NCI-H146 treated with DMSO at 0.1 percent for 48 hours (cell line): ENCODE data around the gene NEB.
A peak's percentile ranks its signal among the peaks of the same experiment; 100 is the strongest.
"Not testable (repeated sequence)": the region's sequence is repeated elsewhere in the genome, so short reads cannot be mapped to it uniquely, and the experiment has no call there.

Source experiments
- DNase-seq: peaks from one replicate; lab custom pipeline; 2025; ENCODE audit not compliant: unreplicated experiment; lab: John Stamatoyannopoulos, UW

Gene NEB

GRCh38 chr2:151761687-151762086 lies 27.4 kb upstream of the NEB start:
- DNase-seq = no peak

- DNase-seq = no peak
These were observed 26.9 kb upstream of the NEB start for GRCh38 chr2:151761193-151761592.

- DNase-seq = peak; percentile 40
These were observed 25.9 kb upstream of the NEB start for GRCh38 chr2:151760139-151760650.

- DNase-seq = no peak
These were observed 24.5 kb upstream of the NEB start for GRCh38 chr2:151758744-151759143.

GRCh38 chr2:151757861-151758260 lies 23.6 kb upstream of the NEB start:
- DNase-seq = no peak

- no peak for DNase-seq
These were observed 22.5 kb upstream of the NEB start for GRCh38 chr2:151756820-151757219.

GRCh38 chr2:151754253-151754897 lies 20.1 kb upstream of the NEB start:
- no peak for DNase-seq

GRCh38 chr2:151753540-151753939 lies 19.3 kb upstream of the NEB start:
- no peak for DNase-seq

GRCh38 chr2:151745261-151745660 lies 11.0 kb upstream of the NEB start:
- DNase-seq = not testable (repeated sequence)

- DNase-seq = no peak
These were observed 3.9 kb downstream of the NEB start for GRCh38 chr2:151730262-151730975.

- no peak for DNase-seq
These were observed 4.4 kb downstream of the NEB start for GRCh38 chr2:151729837-151730236.

- no peak for DNase-seq
These were observed 4.9 kb downstream of the NEB start for GRCh38 chr2:151729415-151729811.

- DNase-seq = no peak
These were observed 5.4 kb downstream of the NEB start for GRCh38 chr2:151728804-151729414.

- DNase-seq = no peak
These were observed 6.4 kb downstream of the NEB start for GRCh38 chr2:151727593-151728552.

GRCh38 chr2:151721161-151721560 lies 13.1 kb downstream of the NEB start:
- DNase-seq = no peak

- no peak for DNase-seq
These were observed 13.8 kb downstream of the NEB start for GRCh38 chr2:151720521-151720920.

- no peak for DNase-seq
These were observed 15.5 kb downstream of the NEB start for GRCh38 chr2:151718796-151719195.

GRCh38 chr2:151718247-151718646 lies 16.0 kb downstream of the NEB start:
- DNase-seq = no peak

- DNase-seq = no peak
These were observed 17.6 kb downstream of the NEB start for GRCh38 chr2:151716721-151717120.

- DNase-seq = no peak
These were observed 20.9 kb downstream of the NEB start for GRCh38 chr2:151713291-151713903.

- no peak for DNase-seq
These were observed 23.3 kb downstream of the NEB start for GRCh38 chr2:151711025-151711424.
